Measurements from ENCODE around the gene SLC3A2.

DNA sequence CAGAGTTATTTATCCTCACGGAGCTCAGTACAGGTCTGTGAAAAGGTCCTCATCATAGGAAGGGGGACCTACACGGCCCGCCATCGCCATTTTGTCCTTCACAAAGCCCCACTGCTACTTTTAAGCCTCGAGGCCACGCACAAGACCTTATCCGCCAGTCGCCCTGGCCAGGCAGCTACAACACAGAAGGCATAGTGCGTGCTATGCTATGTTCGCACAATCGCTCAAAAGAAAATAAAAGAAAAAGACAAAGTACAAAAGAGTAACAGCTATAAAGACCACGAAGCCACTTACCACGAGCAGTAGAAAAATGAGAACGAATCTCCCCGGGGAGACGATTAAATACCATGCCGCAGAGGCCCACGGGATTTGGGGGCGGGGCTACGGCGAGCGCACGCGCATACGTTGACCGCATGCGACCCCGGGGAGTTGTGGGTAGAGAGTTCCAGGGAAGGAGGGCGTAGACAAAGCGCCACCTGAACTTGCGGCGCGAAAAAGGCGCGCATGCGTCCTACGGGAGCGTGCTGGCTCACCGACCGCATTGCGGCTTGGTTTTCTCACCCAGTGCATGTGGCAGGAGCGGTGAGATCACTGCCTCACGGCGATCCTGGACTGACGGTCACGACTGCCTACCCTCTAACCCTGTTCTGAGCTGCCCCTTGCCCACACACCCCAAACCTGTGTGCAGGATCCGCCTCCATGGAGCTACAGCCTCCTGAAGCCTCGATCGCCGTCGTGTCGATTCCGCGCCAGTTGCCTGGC is 24.9 kb upstream of the SLC3A2 start:
- TF ChIP-seq, protein P1, sequence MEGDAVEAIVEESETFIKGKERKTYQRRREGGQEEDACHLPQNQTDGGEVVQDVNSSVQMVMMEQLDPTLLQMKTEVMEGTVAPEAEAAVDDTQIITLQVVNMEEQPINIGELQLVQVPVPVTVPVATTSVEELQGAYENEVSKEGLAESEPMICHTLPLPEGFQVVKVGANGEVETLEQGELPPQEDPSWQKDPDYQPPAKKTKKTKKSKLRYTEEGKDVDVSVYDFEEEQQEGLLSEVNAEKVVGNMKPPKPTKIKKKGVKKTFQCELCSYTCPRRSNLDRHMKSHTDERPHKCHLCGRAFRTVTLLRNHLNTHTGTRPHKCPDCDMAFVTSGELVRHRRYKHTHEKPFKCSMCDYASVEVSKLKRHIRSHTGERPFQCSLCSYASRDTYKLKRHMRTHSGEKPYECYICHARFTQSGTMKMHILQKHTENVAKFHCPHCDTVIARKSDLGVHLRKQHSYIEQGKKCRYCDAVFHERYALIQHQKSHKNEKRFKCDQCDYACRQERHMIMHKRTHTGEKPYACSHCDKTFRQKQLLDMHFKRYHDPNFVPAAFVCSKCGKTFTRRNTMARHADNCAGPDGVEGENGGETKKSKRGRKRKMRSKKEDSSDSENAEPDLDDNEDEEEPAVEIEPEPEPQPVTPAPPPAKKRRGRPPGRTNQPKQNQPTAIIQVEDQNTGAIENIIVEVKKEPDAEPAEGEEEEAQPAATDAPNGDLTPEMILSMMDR (IDR thresholded peaks at IDR 0.05) = peak in 2 of 5 experiments; percentile 23 to 59
- peak; percentile 85 to 94 for TF ChIP-seq POLR2A (IDR thresholded peaks at IDR 0.05)
